M059J (cell line): ENCODE results near the gene PEX19. TPM values are rescaled to one million over a fixed set of nuclear protein-coding genes. Genes with fewer than 3 reads are reported as not detected.
"Not testable (repeated sequence)": the region's sequence is repeated elsewhere in the genome, so short reads cannot be mapped to it uniquely, and the experiment has no call there.

Experiments used
- DNase-seq: peaks from one replicate; pipeline ENCODE4 v3.0.0-alpha.2; 2012; ENCODE audit warnings: low read depth
- total RNA-seq: library from RNA; depleted of rRNA; stranded (reverse); fragments of >200 nt; shearing (Covaris generic); gene quantifications from 2 replicates; pipeline ENCODE4 v1.2.3, GENCODE V29; 2014; rRNA removed

Gene PEX19, protein sequence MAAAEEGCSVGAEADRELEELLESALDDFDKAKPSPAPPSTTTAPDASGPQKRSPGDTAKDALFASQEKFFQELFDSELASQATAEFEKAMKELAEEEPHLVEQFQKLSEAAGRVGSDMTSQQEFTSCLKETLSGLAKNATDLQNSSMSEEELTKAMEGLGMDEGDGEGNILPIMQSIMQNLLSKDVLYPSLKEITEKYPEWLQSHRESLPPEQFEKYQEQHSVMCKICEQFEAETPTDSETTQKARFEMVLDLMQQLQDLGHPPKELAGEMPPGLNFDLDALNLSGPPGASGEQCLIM
- 60.1 and 97.2 TPM in 2 replicates for total RNA-seq

GRCh38 chr1:160284782-160285344 lies at the start of gene PEX19:
PEX19 (minus strand) TSS chr1:160285133; CDS start chr1:160285124, 9 bp downstream.
- DNase-seq = peak; percentile 91

DNA sequence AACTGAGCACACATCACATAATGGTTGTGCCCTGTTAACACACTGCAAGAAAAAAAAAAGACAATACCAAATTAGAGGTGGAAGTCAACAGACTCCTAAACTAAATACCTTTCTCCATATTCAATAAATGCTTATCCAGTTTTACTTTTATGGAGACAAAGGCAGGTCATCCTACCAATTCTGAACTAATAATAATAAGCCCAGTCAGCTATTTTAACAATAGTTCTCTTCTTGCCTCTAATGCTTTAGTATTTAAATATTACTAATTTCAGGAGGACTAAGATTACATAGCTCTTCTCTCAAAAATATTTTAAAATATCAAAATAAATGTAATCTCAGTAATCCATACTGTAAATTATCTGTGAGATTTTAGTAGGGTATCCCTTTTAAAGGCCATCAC lies 47.6 kb upstream of the PEX19 start:
- DNase-seq = no peak

DNA sequence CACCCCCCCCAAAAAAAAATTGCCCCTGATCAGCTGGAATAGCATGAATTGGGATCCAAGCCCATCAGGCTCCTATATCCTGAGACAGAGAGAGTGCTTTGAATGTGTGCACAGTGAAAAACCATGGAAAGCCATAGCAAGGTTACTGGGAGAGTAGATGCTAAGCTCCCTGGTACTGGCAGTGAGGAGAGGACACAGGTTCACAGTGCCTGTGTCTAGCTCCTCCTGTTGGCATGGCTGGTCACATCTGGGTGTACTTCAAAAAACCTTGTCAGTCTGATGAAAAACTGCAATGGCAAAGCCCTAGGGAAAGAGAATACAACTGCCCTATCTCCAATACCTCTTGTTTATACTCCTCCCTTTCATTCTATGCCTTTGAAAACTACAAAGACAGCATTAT lies 45.2 kb upstream of the PEX19 start:
- DNase-seq = peak; percentile 4

DNA sequence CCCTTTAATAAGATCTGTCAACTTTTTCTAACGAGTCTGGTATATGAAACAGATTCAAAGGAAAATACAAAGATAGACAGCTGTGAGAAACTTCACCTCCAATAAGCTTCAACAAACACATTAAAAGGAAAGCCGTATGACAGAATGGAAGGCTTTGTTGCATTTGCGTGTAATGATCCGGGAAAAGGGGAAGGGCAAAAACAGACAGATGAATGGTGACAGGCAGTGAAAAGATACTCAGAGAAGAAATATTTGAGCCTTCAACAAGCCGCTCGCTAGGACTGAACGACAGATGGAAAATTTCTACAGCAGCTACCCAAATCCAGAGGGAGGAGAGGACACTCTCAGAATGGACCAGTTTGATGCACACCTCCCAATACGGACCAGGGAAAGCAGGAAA lies 43.3 kb upstream of the PEX19 start:
- no peak for DNase-seq

GRCh38 chr1:160326418-160326817 lies 41.5 kb upstream of the PEX19 start:
- DNase-seq = no peak

- no peak for DNase-seq
Observed at GRCh38 chr1:160325252-160325651, 40.3 kb upstream of the PEX19 start.

DNA sequence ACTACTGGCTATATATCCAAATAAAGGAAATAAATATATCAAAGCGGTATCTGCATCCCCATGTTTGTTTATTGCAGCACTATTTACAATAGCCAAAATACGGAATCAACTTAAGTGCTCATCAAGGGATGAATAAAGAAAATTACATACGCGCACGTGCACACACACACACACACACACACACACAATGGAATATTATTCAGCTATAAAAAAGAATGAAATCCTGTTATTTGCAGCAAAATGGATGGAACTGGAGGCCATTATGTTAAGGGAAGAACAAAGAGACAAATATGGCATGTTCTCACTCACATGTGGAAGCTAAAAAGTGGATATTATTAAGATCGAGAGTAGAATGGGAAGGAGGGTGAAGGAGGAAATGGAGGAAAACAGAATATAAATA lies 37.9 kb upstream of the PEX19 start:
- no peak for DNase-seq

- DNase-seq = no peak
Observed at GRCh38 chr1:160315359-160315758, 30.4 kb upstream of the PEX19 start.

GRCh38 chr1:160309571-160309970 lies 24.6 kb upstream of the PEX19 start:
- no peak for DNase-seq

DNA sequence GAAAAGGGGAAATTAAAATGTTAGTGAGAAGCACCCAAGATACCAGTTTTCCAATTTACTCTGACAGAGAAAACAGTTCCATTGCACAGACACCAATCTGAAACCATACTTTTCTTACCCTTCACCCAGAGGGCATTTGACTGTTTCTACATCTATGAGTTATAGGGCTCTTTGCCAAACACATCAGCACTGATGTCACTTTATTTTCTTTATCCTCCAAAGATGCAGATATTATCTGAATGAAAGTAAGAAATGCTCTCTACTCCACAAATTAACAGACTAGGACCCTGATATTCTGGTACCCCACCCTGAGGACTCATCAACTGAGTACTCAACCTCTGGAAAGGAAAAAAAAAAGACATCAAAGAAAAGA lies 24.2 kb upstream of the PEX19 start:
- peak; percentile 37 for DNase-seq

DNA sequence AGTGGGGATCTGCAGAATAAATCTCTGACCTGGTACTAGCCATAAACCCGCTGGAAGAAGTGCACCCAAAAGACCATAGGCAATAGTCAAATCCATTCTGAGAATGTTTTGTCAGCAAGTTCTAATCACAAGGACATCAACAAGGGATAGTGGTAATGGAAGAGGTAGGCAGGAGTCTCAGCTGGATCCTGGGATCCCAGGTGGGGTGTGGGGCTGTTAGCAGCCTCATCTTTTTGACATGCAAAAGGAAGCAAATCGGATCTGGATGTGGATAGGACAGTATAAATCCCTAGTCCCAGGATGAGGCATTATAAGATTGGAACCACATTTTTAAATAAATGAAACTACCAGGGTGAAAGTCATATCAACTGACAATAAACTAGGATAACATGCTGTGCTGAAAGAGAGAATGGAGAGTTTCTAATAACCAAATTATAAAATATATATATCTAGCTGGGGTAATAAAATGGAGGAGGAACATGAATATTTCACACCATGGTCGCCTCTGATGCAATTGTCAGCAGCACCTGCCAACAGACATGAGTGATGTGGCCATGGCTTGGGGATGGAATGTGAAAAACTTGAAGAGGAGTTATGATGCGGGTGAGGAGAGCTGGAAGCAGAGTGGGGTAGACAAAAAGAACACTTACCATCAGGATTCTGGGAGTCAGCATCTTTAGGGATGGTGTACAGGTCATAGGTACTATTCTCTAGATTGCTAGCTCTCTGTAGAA lies 23.7 kb upstream of the PEX19 start:
- no peak for DNase-seq

- DNase-seq = no peak
Observed at GRCh38 chr1:160307118-160307791, 22.3 kb upstream of the PEX19 start.

- DNase-seq = no peak
Observed at GRCh38 chr1:160300173-160300572, 15.2 kb upstream of the PEX19 start.

- no peak for DNase-seq
Observed at GRCh38 chr1:160296036-160296435, 11.1 kb upstream of the PEX19 start.

DNA sequence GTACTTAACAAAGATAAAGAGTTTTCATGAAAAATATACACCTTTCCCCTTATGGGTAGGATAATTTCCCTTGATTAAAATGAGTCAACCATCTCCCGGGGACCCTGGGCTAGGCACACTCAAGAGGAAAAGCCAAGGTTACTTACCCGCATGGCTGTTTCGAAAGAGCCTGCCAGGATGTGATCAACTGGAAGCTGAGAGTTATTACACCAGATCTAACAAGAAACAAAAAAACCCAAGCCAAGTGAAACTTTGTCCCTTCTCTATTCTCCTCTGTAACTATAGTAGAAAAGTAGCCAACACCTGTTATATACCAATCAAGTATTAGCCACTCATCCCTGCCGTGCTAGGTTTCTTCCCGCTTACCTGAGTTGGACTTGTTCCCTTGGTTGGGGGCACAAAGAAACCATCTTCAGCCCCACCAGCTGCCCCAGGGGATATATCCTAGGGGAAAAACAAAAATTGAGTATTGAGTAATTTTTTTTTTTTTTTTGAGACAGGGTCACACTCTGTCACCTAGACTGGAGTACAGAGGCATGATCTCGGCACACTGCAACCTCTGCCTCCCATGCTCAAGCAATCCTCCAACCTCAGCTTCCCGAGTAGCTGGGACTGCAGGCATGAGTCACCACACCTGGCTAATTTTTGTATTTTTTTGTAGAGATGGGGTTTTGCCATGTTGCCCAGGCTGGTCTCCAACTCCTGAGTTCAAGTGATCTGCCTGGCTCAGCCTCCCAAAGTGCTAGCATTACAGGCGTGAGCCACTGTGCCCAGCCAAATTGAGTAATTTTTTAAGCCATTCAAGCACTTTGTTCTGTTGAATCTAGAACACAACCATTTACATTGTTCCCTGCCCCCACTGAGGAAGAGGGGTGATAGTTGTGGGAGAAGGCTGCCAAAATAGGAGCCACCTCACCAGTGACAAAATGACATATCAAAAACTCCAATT lies 8.4 kb upstream of the PEX19 start:
- DNase-seq = no peak

- peak; percentile 63 for DNase-seq
Observed at GRCh38 chr1:160291248-160292220, 6.6 kb upstream of the PEX19 start.

DNA sequence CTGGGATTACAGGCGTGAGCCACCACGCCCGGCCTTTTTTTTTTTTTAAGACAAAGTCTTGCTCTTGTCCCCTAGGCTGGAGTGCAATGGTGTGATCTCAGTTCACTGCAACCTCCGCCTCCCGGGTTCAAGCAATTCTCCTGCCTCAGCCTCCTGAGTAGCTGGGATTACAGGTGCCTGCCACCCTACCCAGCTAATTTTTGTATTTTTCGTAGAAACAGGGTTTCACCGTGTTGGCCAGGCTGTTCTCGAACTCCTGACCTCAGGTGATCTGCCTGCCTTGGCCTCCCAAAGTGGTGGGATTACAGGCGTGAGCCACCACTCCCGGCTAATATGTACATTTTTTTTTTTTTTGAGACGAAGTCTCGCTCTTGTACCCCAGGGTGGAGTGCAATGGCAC lies 2.8 kb upstream of the PEX19 start:
- DNase-seq = not testable (repeated sequence)

- DNase-seq = no peak
Observed at GRCh38 chr1:160285506-160285905, 573 bp upstream of the PEX19 start.

DNA sequence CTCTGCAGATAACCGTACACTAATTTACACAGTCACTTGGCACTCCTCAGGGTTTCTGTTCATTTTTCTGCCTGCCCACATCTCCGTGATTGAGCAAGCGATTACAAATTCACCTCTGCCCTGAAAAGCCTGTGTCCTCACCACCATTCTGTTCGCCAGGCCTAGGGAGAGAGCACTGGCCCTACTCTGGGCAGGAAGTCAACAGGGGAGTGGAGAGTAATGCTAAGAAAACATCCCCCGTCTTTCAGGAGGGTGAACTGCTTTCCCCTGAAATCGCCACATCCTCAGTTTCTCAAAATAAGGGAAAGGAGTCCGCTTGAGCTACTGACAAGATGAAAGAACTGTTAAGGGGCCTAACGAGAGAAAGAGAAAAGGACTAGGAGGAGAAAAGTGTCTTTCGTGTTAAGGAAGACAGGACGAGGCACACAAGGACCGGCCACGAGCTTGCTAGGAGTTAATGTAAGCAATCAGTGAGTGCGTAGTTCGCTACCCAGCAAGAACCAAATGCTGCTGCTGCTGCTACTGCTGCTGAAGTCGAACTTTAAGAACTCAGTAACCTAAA lies 632 bp downstream of the PEX19 start:
- peak; percentile 59 for DNase-seq

DNA sequence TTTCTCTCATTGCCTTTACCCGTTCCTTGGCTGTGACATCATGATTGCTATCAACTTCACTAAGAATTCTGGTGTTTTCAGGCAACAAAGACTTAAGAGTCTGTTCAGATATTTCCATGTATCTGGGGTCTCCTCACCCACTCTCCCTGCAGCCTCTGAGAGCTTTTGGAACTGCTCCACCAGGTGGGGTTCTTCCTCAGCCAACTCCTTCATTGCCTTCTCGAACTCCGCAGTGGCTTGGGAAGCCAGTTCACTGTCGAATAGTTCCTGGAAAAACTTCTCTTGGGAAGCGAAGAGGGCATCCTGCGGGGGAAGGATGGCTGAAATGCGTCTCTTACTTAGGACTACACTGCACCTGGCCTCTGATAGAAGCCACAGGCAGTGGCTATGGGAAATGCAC lies 2.1 kb downstream of the PEX19 start:
- DNase-seq = no peak
